Umbilical cord (tissue), 2 donors: ENCODE measurements around the gene DUS2. TPM values are rescaled to one million over a fixed set of nuclear protein-coding genes. Genes with fewer than 3 reads are reported as not detected.

ENCODE experiments used
- DNase-seq: peaks from one replicate; pipeline ENCODE4 v3.0.0-alpha.2; 2015; ENCODE audit warnings: low spot score
- total RNA-seq: library from RNA; depleted of rRNA; stranded (reverse); fragments of >200 nt; gene quantifications from one replicate; pipeline ENCODE4 v1.2.3, GENCODE V29; 2014; ENCODE audit warnings: low replicate concordance; ENCODE audit not compliant: insufficient read depth

The DUS2 gene
- total RNA-seq, 1 donor from 2014 or later = 5.8 TPM

DNA sequence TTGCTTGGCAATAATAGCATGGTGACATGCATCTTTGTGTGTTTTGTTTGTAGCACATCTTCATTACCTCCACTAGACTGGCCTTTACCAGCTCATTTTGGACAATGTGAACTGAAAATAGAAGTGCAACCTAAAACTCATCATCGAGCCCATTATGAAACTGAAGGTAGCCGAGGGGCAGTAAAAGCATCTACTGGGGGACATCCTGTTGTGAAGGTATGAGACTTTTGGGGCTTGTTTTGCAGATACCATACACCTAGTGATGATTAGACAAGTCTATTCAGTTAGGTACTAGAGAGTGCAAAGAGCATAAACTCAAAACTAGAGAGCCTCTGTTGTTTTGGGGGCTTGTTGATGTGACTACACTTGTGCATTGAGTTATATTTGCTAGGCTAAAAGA lies 103.3 kb downstream of the DUS2 start:
- no peak for DNase-seq

DNA sequence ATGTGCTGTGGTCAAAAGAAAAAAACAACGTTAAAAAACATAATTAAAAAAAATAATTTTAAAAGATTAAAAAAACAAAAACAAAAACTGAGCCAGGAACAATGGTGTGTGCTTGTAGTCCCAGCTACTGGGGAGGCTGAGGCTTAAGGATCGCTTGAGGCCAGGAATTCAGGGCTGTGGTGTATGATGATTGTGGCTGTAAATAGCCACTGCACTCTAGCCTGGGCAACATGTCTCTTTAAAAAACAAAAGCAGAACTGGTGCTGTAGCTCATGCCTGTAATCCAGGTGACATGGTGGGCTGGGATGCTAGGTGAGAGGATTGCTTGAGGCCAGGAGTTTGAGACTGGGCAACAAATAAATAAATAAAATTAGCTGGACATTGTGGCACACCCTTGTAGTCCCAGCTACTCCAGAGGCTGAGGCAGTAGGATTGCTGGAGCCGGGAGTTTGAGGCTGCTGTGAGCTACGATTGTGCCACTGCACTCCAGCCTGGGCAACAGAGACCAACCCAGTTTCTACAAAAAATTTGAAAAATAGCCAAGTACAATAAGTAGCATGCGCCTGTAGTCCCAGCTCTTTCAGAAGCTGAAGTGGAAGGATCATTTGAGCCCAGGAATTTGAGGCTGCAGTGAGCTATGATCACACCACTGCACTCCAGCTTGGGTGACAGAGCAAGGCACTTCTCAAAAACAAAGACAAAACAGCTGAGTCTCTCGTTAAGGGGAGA lies 105.7 kb downstream of the DUS2 start:
- DNase-seq = no peak

Other genes with a start within 250 kb of the DUS2 start
- gene RANBP10, start 216.7 kb upstream of the DUS2 start, total RNA-seq = 2.4 TPM
- 0.24 TPM for gene TSNAXIP1, start 216.4 kb upstream of the DUS2 start, total RNA-seq
- gene THAP11, start 181.0 kb upstream of the DUS2 start, total RNA-seq = 32.3 TPM
- gene NUTF2, start 176.4 kb upstream of the DUS2 start, total RNA-seq = 112 TPM
- 70.1 TPM for gene CENPT, start 175.6 kb upstream of the DUS2 start, total RNA-seq
- gene EDC4, start 150.2 kb upstream of the DUS2 start, total RNA-seq = 79.0 TPM
- not detected for gene NRN1L, start 138.4 kb upstream of the DUS2 start, total RNA-seq
- gene PSKH1, start 130.0 kb upstream of the DUS2 start, total RNA-seq = 11.3 TPM
- gene CTRL, start 91.4 kb upstream of the DUS2 start, total RNA-seq = 0.48 TPM
- 29.9 TPM for gene PSMB10, start 86.4 kb upstream of the DUS2 start, total RNA-seq
- gene LCAT, start 79.2 kb upstream of the DUS2 start, total RNA-seq = 22.1 TPM
- 40.0 TPM for gene SLC12A4, start 54.6 kb upstream of the DUS2 start, total RNA-seq
- gene DPEP3, start 42.8 kb upstream of the DUS2 start, total RNA-seq = not detected
- gene DPEP2, start 23.8 kb upstream of the DUS2 start, total RNA-seq = 5.1 TPM
- gene DPEP2NB, start 7.4 kb upstream of the DUS2 start, total RNA-seq = not detected
- 12.3 TPM for gene DDX28, start 52 bp upstream of the DUS2 start, total RNA-seq
- gene NFATC3, start 62.1 kb downstream of the DUS2 start, total RNA-seq = 22.6 TPM
- 1.9 TPM for gene ESRP2, start 212.8 kb downstream of the DUS2 start, total RNA-seq
- 19.0 TPM for gene PLA2G15, start 222.1 kb downstream of the DUS2 start, total RNA-seq
- 22.6 TPM for gene SLC7A6, start 241.2 kb downstream of the DUS2 start, total RNA-seq